Measurements from ENCODE around the gene SLC6A2.
"Not testable (repeated sequence)": the region's sequence is repeated elsewhere in the genome, so short reads cannot be mapped to it uniquely, and the experiment has no call there.

Gene SLC6A2

DNA sequence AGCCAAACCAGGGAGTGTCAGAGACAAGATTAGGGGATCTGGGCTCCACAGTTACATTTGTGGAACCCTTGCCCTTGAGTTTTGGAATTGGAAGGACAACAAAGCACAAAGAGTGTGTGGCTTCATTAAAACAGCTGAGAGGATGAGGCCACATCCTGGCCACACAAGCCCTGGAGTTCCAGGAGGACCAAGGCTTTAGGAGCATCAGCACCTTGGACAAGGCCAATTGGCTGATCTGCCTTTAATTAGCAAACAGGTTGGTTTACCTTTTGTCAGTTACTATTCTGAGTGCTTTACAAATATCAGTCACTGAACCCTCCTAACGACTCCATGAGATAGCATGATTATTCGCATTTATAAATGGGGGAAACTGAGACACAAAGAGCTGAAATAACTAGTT is 54.7 kb downstream of the SLC6A2 start:
- no peak for DNase-seq

DNA sequence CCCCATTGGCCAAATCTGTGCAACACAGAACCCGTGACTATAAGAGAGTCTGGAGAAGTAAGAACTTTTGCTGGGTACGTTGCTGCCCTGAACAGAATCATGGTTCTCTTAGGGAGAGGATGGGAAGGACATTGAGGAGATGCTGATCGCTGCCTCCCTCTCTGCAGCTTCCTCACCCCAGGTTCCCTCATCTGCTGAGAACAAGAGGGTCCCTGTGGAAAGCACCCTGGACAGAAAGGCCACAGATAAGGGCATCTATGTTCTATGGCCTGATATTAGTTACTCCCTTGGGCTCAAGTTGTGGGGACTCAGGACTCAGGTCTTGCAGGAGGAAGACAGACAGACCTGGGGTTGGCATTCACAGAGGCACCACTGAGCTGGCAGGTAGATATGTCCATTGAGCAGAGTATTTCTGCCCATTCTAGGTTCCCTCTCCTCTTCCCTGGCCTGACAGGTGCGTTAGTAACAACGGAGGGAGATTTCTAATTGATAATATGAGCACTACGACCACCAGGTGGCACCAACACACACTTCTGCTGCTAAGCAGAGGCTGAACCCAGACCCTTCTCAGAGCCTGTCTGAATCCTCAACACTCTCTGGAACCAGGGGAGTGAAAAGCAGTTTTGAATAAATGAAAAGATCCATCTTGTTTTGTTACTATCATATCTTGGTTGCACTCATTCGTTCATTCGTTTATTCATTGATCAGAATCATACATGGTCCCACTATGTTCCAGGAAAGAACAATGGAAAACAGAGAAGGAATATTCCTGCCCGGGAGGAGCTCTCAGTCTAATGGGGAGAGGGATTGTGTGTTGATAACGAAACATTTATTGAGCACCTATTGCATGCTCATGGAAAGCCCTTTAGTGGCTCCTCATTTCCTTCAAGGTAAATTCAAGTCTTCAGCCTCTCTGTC is 56.4 kb downstream of the SLC6A2 start:
- peak in 32 of 51 donors; percentile 8 to 75 (median 42) for DNase-seq

DNA sequence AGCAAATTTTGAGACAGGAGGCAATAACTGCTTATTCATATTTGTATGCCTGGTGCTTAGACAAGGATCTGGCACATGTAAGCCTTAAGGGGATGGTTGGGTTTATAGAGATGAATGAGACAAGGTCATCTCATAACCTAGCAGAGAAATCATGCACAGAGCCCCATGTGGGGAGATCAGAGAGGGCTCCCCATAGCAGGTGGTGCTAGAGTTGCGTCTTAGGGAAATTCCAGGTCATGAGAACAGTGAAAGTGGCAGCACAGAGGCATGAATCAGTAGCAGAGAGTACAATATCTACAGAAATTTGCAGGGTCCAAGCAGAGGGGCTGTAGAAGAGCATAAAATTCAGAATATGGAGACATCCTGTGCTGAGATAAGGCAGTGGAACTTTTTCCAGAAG is 57.3 kb downstream of the SLC6A2 start:
- DNase-seq = no peak

DNA sequence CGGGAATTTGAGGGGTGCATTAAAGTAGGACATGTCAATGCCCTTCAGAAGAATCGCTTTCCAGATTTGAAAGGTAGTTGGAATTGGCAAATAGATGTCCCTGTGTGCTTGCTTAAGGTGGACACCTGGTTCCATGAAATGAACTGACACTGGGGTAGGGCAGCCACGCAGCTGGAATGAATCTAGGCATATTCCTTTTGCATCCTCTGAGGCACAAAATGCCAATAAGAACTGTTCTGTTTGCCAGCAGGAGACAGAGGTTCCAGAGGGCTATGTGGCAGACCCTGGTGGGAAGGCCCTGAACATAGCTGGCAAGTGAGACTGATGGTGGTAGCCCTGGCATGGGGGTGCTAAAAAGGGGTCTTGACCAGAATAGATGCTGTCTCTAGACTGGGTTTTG is 61.5 kb downstream of the SLC6A2 start:
- no peak for DNase-seq

DNA sequence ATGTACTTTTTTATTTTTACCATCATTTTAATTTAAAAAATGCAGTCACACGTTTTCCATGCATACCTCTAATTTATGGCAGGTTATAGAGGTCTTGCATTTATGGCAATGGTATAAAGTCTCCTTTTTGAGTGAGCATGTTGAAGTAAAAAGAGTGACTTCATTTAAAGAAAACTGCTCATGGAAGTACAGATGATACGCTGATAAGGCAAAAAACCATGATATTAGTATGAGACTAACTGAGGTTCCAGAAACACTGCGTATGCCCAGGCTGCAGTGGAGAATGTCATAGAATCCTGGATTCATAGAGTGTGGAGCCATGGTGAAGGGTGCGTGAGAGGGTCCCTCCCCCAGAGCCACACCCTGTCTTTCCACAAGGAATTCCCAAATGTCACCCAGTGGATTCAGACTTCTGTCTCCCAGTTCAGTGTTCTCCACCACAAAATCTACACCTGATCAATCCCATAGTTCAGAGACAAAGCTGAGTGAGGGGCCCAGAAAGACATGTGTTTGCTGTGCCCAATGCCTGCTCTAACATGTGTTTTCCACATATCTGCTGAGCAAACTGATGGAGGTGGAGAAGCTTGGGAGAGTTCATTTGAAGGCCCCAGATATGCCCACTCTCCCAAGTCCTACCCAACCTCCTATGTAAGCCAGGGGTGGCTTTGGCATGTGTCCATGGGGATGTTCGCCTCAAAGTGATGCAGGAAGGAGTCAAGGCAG is 69.4 kb downstream of the SLC6A2 start:
- DNase-seq = no peak

DNA sequence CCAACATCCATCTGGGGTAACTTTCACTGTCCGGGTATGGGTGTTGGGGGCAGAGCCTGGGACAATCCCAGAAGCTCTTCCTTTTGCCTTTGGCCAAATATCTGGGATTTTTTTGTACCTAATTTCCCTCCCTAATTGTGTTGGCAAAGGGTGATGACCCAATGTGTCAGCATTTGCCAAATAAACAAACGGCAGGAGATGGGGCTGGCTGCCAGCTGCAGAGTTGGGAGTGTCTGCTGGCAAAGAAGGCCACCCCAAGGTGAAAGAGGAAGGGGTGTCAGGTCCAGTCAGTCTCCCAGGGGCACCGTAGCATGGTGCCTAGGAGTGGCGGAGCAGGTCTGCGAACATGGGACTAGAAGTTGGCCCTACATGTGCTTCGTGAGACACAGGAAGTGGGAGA is 73.0 kb downstream of the SLC6A2 start:
- DNase-seq = no peak

DNA sequence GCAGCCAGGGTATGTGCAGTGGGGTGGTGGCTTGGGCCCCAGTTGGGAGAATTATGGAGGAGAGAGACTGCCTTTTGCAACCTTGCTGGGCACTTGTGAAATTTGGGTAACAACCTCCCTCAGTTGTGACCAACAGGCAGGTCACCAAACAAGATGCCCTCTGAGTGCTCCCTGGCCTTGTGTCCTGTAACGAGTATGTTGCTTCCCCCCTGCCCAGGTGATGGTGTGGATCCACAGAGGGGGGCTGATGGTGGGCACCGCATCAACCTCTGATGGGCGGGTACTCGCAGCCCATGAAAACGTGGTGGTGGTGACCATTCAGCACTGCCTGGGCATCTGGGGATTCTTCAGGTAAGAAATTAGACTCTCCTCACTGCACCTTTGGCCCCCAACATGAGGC is 74.3 kb downstream of the SLC6A2 start:
- no peak for DNase-seq

DNA sequence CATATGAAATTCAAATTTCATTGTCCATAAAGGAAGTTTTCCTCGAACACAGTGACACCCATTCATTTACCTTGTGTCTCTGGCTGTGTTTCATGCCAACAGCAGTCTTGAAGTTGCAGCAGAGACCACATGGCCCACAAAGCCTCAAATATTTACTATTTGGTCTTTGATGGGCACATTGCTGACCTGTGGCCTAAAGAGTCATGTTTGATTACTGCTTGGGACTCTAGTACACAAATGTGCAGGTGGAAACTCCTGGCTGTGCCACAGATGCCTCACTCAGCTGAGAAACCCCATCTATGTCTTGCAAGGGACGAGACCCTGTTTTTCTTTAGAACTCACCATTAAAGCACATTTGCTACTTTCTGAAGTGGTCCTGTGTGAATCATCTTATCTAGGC is 76.7 kb downstream of the SLC6A2 start:
- no peak for DNase-seq

DNA sequence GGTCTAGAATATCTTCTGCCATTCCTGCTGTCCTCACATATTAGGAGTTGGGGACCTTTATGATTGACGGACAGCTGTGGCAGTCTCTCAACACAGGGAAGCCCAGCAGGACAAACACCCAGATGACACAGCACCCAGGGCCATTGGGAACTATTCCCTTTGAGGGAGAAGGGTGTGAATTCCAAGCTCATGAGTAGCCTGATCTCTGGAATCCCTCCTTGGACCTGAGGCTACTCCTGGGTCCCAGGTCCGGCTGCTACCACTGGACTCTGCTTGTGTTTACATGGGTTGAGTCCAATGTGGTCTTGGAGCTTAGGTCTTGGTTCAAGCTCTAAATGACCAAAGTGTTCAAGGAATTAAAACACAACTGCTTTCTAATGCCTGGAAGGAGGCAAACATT is 78.9 kb downstream of the SLC6A2 start:
- DNase-seq = no peak

DNA sequence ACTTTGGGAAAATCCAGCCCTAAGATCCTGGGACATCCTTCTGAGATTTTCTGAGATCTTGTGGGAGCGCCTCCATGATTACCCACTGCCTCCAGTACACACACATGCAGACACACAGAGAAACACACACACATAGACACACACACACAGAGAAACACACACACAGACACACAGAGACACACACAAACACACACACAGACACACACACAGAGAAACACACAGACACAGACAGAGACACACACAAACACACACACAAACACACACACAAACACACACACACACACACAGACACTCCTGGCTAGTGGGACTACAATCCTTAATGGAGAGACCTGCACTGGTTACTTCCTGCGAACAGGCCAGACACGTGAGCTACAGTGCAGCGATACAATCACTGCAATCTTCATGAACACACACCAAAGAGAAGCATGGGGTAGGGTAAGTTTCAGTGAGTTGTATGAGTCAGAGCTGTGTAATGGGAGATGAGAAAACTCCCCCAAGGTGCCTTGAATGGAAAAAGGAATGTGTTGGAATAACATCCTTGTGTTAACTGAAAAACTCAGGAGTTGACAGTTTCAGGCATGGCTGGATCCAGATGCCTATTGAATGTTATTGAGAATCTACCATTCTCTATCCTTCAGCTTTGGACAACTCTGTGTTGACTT is 79.5 kb downstream of the SLC6A2 start:
- DNase-seq = no peak

DNA sequence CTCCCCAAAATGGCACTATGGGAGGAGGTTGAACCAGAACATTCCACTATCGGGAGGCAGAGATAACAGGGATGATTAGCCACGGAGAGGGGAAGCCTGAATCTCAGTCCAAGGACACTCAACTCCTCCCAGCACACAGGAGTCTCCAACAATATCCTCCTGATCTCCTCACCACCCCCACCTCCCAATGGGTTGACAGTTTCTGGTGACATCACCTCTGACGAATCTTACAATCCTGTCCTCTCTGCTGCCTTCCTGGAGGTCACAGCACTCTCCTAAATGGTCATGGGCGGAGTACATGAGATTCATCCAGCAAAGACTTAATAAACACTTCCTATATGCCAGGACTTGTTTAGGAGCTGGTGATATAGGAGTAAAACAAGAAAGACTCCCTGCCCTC is 80.9 kb downstream of the SLC6A2 start:
- DNase-seq = no peak

DNA sequence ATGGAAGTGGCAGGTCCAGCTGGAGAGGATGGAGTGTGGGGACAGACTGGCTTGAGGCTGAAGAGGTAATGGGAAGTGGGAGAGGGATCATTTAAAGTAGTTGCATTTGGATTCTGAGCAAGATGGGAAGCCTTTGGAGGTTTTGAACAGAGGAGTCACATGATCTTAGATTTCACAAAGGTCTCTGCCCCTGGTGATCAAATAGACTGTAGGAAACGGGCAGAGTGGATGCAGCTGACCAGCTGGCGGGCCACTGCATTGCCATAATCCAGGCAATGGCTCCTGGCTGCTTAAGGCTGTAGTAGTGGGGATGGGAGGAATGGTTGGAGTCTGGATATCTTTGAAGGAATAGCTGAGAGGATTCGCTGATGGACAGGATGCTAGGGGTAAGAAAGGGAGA is 81.5 kb downstream of the SLC6A2 start:
- DNase-seq = no peak

DNA sequence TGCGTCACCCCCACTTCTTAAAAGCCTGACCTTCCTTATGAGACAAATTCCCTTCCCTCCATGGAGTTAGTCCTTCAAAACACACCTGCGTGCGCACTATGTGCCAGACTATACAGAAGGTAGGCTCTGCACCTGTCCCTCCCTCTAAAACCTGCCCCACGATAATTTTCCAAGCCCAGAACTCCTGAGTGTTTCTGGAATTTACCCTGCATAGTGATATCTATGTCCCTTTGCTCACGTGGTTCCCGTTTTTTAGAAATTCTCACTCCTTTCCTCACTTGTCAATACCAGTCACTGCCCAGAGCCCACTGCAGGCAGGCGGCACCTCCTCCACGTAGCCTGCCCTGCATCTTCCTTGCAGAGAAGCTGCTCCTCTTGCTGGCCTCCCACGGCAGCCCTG is 82.2 kb downstream of the SLC6A2 start:
- DNase-seq = no peak

DNA sequence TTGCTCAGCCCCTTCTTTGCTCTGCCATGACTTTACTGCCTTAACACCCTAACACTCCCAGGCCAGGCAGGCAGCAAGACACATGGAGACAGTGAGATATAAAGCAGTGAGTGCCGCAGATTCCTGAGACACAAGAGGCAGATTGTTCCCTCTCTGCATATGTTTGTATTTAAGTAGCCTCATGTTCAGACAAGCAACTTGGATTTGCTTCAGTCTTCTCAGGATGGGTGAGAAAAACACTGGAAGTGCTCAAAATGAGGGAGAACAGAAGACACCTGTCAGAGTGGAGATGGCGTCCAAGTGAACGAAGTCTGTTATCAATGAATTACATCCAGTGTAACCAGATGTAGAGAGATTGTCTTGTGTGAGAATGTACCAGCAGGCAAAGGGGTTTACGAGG is 90.3 kb downstream of the SLC6A2 start:
- DNase-seq = no peak

DNA sequence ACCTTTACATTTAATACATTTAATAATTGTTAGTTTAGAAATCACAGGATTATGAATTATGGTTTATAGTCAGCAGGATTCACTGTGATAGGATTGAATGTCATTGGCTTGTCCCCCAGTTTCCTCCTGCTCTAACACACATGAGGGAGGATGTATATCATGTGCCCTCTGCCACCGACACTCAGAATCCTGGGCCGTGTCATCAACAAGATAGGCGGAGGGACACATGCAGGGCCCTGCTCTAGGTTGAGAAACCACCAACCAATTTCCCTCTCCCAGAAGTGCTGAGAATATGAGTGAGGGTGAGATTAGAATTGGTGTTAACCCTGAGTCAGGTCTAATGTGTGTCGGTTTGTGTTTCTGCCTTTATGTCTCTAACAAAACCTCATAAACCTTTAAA is 92.0 kb downstream of the SLC6A2 start:
- no peak for DNase-seq

DNA sequence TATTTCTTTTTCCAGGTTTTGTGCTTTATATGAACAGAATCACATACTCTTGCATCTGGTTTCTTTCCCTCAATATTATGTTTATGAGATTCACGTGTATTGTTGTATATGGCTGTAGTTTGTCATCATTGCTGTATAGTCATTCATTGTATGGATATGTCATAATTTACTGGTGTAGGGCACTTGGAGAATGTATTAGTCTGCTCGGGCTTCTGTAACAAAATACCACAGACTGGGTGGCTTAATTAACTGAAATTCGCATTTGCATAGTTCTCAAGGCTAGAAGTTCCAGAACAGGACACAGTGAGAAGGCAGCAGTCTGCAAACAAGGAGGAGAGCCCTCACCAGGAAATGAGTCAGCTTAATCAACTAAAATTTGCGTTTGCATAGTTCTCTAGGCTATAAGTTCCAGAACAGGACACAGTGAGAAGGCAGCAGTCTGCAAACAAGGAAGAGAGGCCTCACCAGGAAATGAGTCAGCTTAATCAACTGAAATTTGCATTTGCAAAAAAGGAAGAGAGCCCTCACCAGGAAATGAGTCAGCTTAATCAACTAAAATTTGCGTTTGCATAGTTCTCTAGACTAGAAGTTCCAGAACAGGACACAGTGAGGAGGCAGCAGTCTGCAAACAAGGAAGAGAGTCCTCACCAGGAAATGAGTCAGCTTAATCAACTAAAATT is 96.8 kb downstream of the SLC6A2 start:
- not testable (repeated sequence) for DNase-seq

DNA sequence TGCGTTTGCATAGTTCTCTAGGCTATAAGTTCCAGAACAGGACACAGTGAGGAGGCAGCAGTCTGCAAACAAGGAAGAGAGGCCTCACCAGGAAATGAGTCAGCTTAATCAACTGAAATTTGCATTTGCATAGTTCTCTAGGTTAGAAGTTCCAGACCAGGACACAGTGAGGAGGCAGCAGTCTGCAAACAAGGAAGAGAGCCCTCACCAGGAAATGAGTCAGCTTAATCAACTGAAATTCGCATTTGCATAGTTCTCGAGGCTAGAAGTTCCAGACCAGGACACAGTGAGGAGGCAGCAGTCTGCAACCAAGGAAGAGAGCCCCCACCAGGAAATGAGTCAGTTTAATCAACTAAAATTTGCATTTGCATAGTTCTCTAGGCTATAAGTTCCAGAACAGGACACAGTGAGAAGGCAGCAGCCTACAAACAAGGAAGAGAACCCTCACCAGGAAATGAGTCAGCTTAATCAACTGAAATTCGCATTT is 97.4 kb downstream of the SLC6A2 start:
- DNase-seq = not testable (repeated sequence)
